GM18870 (cell line): ENCODE results near the gene PRRC2B.
"Not testable (repeated sequence)": the region's sequence is repeated elsewhere in the genome, so short reads cannot be mapped to it uniquely, and the experiment has no call there.

ENCODE experiments used
- ATAC-seq: cut with Tn5 transposase; IDR thresholded peaks from one replicate; pipeline ENCODE4 v1.9.1; 2021; ENCODE audit warnings: moderate library complexity; ENCODE audit not compliant: unreplicated experiment

The PRRC2B gene

DNA sequence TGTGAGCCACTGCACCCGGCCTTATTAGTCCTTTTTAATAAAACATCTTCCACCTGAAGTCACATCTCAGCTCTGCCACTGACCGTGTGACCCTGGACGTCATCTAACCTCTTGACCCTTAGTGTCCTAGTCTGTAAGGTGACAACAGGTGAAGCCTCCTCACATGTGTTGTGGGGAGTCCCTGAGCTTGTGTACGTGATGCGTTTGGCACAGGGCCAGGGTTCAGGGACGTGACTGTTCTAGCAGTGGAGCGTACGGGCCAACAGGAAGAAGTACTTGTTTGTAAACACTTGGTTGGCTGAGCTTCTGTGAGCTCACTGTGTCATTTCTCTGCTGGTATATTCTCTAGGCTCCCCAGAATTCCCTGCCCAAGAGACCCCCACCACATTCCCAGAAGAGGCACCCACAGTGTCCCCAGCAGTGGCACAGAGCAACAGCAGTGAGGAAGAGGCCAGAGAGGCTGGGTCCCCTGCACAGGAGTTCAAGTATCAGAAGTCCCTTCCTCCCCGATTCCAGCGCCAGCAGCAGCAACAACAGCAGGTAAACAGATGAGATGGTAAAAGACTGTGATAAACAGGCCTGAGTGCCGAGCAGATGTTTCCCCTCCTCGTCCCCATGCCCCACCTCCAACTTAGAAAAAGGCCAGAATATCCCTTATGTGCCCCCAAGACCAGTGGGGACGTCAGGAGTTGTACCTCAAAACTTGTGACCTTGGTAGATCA lies 73.5 kb downstream of the PRRC2B start:
- ATAC-seq: no peak

DNA sequence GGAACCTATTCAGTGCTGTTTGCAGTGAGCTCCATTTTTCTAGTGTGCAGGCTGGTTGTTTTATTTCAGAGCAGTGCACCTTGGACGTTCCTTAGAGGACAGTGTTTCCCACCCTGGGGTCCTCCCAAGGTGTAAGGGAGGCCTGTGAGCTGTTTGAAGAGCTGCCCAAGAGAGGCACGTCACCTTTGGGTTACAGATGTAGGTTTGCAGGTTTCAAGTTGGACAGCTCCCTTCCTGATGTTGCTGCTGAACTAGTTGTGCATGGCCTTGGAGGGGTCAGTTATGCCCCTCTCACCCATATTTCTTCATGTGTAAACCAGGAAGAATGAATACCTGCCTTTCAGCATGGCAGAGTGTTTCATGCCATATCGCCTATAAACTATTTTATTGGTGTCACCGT lies 74.1 kb downstream of the PRRC2B start:
- ATAC-seq: no peak

DNA sequence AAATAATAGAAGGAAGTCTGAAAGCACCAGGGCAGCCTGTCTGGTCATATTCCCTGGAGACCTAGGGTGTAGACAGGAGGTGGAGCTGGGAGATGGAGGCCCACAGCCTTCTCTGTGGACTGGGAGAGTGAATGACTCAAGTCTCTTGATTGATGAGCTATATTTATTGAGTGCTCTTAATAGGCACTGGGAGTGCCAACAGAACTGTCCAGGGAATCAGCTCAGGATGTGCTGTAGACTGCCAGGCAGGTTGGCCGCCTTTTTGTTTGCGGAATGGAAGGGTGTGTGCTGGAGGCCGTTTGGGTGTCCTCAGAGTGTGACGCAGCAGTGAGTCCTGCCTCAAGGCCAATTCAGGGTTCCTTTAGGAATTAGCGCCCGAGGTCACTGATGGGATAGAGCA lies 75.5 kb downstream of the PRRC2B start:
- ATAC-seq: no peak

DNA sequence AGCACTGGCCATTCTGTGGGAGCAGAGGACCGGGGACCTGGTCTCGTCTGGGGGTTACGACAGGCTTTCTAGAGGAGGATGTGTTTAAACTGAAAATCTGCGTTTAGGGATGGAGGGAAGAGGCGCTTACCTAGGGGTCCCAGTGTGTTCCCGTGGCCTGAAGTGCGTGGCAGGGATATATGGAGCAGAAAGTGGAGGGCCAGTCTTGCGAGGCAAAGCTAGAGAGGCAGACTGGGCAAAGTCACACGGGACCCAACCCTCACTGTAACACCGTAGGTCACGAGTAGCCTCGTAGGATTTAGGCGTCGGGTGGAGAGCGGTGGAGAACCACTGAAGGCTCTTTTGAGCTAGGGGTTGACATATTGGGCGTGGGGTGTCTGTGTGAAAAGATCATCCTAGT lies 76.1 kb downstream of the PRRC2B start:
- no peak for ATAC-seq

DNA sequence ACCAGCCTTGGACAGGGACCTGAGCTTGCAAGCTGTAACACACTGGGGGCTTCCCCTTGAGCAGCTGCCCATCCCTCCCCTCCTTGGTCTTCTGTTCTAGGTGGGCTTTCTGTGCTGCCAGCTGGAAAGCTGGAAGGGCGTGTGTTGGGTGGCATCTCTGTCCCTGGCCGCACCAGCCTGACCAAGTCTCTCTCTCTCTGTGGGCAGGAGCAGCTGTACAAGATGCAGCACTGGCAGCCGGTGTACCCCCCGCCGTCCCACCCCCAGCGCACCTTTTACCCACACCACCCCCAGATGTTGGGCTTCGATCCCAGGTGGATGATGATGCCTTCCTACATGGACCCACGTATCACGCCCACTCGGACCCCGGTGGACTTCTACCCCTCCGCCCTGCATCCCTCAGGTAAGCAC lies 76.7 kb downstream of the PRRC2B start:
- no peak for ATAC-seq

DNA sequence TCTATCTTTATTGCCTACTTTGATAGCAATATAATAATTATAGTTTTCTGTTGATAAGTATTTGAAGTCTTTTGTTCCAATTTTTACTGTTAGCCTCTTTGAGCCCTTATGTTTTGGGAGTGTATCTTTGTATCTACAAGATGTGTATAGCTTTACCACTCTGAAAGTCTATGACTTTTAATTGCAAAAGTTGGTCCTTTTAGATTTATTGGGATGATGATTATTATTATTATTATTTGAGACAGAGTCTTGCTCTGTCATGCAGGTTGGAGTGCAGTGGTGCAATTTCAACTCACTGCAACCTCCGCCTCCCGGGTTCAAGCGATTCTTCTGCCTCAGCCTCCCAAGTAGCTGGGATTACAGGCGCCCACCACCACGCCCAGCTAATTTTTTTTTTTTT lies 78.2 kb downstream of the PRRC2B start:
- ATAC-seq: not testable (repeated sequence)

DNA sequence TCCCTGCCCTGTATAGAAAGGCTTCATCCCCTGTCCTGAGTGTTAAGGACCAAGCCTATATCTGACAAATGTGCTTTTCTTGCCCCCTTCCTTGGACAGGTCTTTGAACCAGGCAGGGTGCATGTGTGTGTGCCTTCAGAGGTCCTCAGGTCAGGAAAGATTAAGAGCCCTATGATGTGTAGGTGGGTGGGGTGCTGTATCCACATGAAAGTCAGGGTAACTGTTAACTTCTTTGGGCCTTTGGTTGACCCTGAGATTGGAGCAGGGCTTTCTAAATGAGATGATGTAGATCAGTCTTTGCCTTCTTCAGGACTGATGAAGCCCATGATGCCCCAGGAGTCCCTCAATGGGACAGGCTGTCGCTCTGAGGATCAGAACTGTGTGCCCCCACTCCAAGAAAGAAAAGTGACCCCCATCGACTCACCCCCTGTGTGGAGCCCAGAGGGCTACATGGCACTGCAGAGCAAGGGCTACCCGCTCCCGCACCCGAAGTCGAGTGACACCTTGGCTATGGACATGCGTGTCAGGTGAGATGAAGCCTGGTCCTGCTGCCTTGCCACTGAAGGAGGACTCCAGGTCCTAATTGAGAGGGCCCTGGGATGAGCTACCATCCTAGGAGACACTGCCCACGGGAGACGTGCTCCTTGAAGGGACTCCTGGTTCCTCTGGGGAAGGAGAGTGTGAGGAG lies 79.5 kb downstream of the PRRC2B start:
- ATAC-seq: no peak

DNA sequence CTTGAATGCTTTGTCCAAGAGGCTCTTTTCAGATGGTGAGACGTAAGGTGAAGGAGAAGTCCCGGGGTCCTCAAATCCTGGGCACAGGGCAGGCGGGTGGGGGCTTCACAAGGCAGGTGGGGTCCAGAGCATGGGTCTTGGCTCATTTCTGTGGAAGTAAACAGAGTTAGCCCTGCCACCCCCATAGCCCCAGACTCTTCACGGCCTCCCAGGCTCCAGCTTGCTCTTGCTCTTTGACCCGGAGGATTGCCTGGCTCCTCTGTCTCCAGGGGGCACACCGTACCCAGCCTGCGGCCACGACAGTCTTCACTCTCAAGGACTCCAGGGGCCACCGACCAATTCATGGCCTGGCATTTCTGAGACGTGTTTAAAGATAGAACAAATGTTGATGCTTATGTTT lies 80.0 kb downstream of the PRRC2B start:
- ATAC-seq: no peak

DNA sequence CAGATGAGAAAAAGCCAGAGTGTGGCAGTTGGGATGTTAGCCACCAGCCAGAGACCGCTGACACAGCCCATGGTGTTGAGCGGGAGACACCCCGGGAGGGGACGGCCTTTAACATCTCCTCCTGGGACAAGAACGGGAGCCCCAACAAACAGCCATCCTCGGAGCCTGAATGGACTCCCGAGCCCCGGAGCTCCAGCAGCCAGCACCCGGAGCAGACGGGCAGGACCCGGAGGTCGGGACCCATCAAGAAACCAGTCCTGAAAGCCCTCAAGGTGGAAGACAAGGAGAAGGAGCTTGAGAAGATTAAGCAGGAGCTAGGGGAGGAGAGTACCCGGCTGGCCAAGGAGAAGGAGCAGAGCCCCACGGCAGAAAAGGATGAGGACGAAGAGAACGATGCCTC lies 80.8 kb downstream of the PRRC2B start:
- ATAC-seq: no peak

DNA sequence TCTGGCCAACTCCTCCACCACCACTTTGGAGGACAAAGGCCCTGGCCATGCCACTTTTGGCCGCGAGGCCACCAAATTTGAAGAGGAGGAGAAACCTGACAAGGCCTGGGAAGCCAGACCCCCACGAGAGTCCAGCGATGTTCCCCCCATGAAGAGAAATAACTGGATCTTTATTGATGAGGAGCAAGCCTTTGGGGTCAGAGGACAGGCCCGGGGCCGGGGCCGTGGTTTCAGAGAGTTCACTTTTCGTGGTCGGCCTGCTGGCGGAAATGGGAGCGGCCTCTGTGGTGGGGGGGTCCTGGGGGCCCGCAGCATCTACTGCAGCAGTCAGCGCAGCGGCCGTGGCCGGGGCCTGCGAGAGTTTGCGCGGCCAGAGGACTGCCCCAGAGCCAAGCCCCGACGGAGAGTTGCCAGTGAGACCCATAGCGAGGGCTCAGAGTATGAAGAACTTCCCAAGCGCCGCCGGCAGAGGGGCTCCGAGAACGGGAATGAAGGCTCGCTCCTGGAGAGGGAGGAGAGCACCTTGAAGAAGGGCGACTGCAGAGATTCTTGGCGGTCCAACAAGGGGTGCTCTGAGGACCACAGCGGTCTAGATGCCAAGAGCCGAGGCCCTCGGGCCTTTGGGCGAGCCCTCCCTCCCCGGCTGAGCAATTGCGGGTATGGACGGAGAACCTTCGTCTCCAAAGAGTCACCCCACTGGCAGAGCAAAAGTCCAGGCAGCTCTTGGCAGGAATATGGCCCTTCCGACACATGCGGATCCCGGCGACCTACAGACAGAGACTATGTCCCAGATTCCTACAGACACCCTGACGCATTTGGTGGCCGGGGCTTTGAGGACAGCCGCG lies 81.4 kb downstream of the PRRC2B start:
- no peak for ATAC-seq

DNA sequence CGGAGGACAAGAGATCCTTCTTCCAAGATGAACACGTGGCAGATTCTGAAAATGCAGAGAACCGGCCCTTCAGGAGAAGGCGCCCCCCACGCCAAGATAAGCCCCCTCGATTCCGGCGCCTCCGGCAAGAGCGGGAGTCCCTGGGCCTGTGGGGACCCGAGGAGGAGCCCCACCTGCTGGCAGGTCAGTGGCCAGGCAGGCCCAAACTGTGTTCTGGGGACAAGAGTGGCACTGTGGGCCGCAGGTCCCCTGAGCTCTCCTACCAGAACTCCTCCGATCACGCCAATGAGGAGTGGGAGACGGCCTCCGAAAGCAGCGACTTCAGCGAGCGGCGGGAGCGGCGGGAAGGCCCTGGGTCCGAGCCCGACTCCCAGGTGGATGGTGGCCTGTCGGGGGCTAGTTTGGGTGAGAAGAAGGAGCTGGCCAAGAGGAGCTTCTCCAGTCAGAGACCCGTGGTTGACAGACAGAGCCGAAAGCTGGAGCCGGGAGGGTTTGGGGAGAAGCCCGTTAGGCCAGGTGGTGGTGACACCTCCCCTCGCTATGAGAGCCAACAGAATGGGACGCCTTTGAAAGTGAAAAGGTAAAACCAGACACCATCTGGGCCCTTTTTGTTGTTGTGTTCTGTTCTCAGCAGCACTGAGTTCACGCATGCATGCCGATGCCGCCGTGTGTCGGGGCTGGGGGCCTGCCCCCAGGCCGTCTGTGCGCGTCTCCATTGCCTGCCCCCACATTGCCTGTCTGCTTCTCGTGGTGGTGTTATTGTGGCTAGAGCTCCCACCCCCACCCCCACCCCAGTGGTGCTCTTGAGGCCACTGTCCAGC lies 82.3 kb downstream of the PRRC2B start:
- ATAC-seq: no peak

DNA sequence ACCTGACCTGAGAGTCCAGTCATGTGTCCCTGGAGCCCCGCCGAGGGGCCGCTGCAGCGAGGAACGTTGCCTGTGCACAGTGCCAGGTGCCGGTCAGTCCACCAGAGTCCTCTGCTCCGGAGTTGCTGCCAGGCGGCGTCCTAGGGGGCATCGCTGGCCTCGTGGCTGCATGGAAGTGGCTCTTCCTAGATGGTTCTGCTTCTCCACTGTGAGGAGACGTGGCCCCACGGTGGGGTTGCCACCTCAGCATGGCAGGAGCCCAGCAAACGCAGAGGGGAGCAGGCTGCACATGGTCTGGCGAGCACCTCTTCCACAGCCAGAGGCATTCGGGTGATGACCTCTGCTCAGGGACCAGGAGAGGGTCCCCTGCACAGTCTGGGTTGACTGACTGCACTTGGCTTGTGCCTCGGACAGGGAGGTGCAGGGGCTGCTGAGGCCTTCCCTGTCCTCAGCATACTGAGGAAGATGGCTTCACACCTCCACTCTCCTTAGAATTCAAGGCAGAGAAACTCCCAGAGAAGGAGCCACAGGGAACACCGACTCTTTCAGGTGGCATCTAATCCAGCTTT lies 83.0 kb downstream of the PRRC2B start:
- no peak for ATAC-seq

DNA sequence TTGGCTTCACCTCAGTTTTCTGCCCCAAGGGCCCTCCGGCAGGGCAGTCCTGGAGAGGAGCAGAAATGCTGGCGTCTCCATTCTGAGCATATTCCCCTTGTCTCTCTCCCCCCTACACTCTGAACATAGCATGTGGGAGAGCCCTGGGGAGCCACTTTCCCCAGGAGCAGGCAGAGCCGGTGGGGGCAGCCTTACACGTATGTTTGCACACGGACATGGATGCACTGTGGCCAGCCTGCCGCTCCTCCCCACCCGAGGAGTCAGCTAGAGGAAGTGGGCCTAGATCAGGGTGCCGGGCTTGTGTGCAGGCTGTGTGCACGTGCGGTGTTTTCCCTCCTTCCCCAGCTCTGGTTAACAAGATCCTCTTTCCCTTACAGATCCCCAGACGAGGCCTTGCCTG lies 83.5 kb downstream of the PRRC2B start:
- no peak for ATAC-seq

DNA sequence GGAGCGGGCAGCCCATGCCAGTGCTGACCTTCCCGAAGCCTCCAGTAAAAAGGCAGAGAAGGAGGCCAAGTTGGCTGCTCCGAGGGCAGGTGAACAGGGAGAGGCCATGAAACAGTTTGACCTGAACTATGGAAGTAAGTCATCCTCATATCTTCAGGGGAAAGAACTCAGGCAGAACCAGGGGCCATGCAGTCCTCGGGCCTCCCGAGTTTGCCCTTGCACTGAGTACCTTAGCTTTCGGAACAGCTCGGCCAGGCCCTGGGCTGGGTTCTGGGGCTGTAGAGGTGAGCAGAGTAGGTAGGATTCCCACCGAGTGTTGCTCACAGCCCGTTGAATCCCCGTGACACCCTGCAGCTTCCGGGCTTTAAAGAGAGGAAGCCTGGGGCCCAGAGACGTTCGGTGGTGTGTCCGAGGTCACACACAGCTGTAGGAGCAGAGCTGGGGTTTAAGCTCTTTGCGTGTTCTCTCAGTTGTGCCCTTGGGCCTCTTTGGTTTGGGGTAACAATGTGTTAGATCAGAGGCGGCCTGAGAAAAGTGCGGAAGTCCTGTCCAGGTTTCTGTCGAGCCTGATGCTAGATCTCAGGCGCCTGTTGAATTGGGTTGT lies 84.0 kb downstream of the PRRC2B start:
- ATAC-seq: no peak

DNA sequence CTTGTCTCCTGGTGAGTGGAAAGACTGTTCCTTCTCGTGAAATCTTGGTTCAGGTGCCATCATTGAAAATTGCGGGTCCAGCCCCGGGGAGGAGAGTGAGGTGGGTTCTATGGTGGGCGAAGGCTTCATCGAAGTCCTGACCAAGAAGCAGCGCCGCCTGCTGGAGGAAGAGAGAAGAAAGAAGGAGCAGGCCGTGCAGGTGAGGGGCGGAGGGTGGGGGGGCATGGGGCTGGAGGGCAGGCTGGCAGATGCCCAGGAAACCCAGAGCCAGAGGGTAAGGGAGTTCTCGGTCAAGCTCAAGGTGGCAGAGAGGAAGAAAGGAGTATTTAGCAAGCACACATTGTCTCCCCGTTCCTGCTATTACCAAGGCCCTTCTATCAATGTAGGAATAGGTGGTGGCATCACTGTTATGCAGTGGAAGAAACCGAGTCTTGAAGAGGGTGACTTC lies 84.6 kb downstream of the PRRC2B start:
- no peak for ATAC-seq

DNA sequence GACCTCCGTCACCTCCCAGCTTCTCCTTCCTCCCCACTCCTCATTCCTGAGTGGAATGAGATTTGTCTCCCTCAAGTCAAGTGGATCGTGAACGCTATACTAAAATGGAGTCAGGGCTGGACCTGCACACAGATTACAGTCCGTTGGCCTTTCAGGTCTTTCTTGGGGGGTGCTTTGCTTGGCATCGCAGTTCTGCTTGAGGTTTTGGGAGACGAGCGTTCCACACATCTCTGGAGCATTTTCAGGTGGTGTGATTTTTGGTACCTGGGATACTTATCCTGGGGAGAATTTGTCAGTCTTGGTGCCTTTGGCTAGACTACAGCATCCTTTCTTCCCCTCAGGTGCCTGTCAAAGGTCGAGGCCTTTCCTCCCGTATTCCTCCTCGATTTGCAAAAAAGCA lies 85.0 kb downstream of the PRRC2B start:
- ATAC-seq: no peak

DNA sequence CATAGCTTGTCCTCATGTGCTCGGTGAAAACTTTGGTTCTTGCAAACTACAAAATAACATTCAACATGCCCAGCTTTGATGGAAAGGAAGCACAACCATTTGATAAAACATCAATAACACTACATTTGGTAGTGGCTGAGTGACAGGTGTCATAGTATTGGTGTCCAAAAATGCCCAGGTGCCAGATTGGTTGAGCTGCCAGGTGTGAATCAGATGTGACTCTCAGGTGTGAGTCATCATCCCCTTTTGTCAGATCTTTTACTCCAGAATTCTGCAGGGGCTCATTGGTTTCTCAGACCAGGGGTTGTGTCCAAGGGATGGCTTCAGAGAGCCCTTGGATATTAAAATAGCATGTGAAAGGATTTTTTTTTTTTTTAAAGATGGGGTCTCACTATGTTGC lies 86.4 kb downstream of the PRRC2B start:
- ATAC-seq: no peak

DNA sequence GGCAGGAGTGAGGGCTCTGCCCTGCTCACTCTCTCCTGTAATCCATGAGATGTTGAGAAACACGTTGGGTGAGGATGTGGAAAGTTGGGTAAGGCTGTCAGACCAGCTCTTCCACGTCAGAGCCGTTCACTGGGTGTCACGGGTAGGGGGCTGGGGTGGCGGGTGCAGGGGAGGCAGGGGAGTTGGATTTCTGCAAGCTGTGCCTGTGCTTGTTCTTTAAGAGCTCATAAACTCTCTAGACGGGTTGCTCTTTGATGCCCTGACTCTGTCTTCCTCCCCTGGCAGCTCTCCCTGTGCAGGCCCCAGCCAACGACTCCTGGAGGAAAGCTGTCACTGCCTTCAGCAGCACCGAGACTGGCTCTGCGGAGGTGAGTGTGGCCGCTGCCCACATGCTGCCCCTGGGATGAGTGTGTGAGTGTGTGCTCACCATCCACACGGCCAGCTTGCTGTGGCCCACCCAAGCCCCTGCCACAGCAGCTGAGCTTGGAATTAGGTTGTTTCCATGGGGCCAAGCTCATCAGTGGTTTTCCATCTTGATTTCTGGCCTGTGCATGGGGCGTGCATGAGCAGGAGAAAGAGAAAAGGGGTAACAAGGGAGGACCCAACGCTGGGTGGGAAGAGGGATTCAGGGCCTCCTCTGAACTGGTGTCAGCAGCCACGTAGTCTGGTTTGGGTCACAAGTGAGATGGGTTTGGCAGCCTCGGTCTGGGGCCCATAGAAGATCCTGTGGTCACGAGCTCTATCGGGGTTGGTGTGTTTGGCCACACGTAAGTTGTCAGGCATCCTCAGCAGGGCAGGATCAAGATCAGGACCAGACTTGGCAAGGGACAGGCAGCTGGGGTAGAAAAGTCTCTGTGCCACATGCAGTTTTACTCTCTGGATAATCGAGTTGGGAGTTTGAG lies 87.8 kb downstream of the PRRC2B start:
- no peak for ATAC-seq

DNA sequence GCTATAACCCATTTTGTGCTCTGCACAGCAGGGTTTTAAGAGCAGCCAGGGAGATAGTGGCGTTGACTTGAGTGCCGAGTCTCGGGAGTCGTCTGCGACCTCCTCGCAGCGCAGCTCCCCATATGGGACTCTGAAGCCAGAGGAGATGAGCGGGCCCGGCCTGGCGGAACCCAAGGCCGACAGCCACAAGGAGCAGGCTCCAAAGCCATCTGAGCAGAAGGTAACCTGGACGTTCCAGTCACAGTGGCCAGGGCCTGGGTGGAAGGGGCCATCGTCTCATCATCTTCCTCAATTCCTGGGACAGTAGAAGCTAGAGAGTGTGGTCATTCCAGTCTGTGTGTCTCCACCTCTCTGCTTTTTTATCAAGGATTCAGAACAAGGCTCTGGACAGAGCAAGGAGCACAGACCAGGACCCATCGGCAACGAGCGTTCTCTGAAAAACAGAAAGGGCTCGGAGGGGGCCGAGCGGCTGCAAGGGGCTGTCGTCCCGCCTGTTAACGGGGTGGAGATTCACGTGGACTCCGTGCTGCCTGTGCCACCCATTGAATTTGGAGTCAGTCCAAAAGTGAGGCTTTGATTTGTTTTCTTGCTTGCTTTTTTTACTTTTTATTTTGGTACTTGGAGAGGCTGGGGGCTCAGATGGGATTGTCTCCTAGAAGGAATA lies 88.6 kb downstream of the PRRC2B start:
- no peak for ATAC-seq
